NCI-H2081 treated with DMSO at 0.1 percent for 48 hours (cell line): ENCODE measurements around the gene P2RX6.

Experiments used
- DNase-seq: peaks from one replicate; lab custom pipeline; 2025; lab: John Stamatoyannopoulos, UW

The P2RX6 gene

DNA sequence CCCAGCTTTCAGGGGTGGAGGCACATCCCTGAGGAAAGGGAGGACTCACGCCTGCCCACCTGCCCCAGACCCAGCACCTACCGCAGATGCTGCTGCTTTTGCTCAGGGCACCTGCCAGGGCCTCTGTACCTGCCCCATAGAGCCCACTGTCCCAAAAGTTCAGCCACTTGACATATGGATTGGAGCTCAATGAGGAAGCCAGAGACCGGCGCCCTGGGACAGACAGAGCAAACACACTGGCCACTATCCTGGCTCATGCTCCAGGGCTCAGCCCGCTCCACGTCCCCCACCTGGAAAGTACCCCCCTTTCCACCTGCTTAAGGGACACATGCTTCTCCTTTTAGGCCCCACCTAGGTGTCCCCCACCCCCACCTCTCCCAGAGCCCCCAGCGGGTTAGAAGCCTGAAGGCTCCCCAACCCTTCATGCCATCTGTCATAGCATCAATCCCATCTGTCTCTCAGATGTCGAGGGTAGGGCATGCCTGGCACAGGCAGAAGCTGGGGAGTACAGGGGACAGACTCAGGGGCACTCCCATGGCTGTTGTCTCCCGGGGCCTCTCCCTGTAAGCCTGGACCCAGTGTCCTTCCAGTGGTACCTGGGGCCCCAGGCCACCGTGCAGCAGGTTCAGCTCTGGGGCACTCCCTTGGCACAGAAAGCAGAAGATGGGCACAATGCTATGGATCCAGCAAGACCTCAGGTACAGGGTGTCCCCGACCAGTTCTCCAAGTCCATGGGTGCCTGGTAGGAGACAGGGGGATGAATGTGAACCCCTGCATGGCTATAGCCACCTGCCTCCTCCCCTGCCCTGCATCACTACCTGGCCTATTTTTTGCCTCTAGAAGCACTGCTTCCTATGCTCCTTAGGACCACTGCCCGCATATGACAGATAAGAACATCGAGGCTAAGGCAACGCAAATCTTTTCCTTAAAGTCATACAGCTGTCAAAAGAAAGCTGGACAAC lies 2.2 kb upstream of the P2RX6 start:
- no peak for DNase-seq

GRCh38 chr22:21013657-21014201 lies 1.2 kb upstream of the P2RX6 start:
- DNase-seq = no peak

DNA sequence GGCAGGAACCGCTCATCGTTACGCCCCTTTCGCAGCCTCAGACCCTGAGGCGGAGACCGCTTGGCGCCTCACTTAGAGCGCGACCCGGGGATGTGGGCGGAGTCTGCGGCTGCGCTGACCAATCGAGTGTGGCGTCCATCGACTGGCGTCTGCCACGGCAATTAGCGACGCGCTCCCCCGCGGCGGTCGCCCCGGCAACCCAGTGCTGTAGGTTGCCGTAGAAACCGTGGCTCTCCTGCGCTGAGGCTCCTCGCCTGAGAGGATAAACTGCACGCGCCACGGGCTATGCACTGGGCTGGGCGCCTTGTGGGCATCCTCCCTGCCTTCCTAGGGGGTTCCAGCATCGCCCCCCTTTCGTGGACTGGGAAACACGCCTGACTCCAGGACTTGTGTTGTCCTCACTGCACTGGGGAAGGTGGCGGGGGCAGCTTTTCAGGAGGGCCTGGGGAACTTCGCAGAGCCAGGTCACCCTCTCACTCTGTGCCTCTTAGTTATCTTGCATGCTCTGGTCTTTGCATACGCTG lies 701 bp upstream of the P2RX6 start:
- DNase-seq = peak; percentile 52

DNA sequence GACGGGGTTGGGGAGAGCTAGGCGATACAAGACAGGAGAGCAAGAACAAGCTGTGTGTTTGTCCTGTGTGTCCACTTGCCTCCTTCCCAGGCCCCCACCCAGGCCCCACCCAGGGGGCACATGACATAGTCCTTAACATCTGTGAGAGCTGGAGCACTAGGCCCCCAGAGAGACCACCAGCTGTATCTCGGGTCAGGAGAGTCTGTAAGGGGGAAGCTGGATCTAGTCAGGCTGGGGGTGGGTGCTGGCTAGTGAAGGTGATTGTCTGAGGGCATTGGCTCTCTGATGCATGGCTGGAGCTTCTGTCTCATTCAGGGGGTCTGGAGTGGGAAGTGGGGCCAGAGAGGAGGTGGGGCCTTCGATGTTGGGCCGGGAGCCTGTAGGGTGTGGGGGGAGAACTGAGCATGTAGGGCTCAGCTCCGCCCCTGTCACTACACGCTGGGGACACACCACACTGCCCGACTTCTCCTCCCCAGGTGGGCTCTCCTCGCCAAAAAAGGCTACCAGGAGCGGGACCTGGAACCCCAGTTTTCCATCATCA lies 571 bp downstream of the P2RX6 start:
- no peak for DNase-seq

- DNase-seq = no peak
Measured at GRCh38 chr22:21016644-21017420, 1.9 kb downstream of the P2RX6 start.

DNA sequence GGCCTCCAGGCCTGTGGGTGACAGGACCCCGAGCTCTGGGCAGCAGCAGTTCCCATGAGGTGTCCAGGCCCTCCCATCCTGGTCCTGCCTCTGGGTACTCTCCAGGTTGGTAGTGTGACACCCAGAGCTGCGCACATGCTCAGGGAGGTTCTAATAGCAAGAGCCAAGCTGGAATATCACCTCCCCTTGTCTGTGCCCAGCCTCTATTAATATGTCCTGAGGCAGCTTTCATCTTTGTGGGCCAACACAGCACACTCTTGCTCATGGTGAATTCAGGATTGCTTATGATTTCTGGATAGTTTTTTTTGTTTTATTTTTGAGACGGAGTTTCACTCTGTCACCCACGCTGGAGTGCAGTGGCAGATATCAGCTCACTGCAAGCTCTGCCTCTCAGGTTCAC lies 3.3 kb downstream of the P2RX6 start:
- DNase-seq = no peak

DNA sequence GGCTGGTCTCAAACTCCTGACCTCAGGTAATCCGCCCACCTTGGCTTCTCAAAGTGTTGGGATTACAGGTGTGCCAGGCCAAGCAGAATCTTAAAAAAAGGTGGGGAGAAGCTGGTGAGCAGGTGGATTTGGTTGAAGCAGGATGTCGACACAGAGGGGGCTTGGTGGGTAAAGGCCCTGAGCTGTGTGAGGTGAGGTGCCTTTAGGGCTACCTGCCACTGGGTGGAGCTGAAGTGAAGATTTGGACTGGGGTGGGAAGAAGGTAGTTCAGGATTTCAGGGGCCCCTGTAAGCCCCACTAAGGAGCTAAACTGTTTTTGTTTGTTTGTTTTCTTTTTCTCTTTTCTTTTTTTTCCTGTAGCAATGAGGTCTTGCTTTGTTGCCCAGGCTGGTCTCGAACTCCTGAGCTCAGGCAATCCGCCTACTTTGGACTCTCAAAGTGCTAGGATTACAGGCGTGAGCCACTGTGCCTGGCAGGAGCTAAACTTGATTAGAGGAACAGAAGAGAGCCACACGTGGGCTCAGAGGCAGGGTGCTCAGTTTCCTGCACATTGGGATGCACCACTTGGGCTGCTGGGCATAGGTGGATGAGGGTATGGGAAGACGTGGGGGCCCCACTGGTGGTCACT lies 6.0 kb downstream of the P2RX6 start:
- DNase-seq = no peak

DNA sequence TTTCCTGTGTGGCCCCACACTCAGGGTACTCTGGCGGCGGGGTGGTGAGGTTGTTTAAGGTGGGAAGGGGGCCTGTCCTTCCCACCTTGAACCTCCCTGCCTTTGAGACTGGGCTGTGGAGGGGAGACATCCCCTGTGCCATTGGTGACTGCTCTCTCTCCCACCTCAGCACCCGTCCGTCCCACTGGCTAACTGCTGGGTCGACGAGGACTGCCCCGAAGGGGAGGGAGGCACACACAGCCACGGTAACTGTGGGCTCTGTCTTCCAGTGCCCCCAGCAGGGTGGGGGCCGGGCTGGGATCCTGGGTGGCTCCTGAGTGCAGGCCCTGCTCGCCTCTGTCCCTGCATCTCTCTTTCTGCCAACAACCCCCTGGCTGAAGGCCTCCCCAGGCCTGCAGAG lies 7.5 kb downstream of the P2RX6 start:
- no peak for DNase-seq

- no peak for DNase-seq
Measured at GRCh38 chr22:21022955-21023614, 8.1 kb downstream of the P2RX6 start.

- DNase-seq = no peak
Measured at GRCh38 chr22:21025266-21025665, 10.3 kb downstream of the P2RX6 start.

DNA sequence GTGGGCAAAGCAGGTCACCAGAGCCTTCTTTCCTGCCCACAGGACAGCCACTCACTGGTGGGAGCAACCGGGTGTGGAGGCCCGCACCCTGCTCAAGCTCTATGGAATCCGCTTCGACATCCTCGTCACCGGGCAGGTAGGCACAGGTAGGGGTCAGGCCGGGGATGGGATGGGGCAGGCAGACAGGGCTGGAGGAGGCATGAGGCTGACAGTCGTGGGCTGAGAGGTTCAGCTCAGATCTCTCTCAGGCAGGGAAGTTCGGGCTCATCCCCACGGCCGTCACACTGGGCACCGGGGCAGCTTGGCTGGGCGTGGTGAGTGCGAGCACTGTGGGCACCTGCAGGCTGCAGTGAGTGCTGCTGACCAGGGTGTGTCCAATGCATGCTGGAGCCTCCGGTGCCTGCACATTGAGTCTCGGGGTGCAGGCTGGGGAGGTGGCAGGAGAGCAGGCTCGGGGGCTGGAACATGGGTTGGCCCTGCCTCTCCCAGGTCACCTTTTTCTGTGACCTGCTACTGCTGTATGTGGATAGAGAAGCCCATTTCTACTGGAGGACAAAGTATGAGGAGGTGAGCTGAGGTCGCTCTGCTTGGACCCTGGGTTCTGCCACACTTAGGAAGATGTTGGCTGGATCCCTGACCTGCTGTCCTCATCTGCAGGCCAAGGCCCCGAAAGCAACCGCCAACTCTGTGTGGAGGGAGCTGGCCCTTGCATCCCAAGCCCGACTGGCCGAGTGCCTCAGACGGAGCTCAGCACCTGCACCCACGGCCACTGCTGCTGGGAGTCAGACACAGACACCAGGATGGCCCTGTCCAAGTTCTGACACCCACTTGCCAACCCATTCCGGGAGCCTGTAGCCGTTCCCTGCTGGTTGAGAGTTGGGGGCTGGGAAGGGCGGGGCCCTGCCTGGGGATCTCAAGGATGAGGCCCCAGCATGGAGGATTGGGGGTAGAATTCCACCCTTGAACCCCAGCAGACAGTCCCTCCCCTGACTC lies 11.1 kb downstream of the P2RX6 start:
- DNase-seq = no peak

- no peak for DNase-seq
Measured at GRCh38 chr22:21026783-21027692, 12.1 kb downstream of the P2RX6 start.

GRCh38 chr22:21028277-21029251 lies 13.6 kb downstream of the P2RX6 start:
- no peak for DNase-seq

DNA sequence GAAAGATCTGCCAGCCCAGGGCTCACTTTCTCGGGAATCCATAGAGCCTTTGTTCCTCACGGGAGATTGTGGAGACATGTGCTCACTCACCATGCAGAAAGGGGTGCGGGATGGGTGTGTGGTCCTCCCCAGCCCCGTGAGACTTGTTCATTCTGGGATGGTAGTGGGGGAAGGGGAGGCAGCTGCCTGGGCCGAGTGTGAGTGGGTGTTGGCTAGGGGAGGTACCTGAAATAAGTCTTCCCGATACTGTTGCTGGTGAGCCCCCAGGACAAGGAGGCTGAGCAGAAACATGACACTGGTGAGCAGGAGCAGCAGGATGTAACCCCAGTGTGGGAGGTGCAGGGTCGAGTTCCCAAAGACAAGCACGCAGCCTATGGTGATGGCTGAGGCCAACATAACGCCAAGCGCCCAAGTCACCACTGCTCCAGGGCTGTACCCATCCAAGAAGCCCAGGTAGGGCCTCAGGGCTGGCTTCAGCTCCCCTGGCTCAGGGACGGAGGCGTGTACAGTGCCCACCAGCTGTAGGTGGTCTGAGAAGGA lies 14.6 kb downstream of the P2RX6 start:
- DNase-seq = no peak

- no peak for DNase-seq
Measured at GRCh38 chr22:21030032-21030431, 15.1 kb downstream of the P2RX6 start.

- DNase-seq = no peak
Measured at GRCh38 chr22:21030621-21031544, 15.9 kb downstream of the P2RX6 start.
